Type B pancreatic cell (in vitro differentiated cells): ENCODE data around the gene BPI. TPM values are rescaled to one million over a fixed set of nuclear protein-coding genes. Genes with fewer than 3 reads are reported as not detected.
"Not testable (repeated sequence)": the region's sequence is repeated elsewhere in the genome, so short reads cannot be mapped to it uniquely, and the experiment has no call there.

Source experiments
- DNase-seq: peaks from one replicate; pipeline ENCODE4 v3.0.0; 2021; ENCODE audit warnings: mixed read lengths; ENCODE audit not compliant: unreplicated experiment; ENCODE audit errors: extremely low spot score
- H3K27ac Mint-ChIP-seq: 2 replicates; pipeline ENCODE4 v1.8.0; 2021; ENCODE audit warnings: mild to moderate bottlenecking, mixed read lengths
- H3K27me3 Mint-ChIP-seq: 2 replicates; pipeline ENCODE4 v1.8.0; 2021; ENCODE audit warnings: mixed read lengths
- H3K36me3 Mint-ChIP-seq: 2 replicates; pipeline ENCODE4 v1.8.0; 2021; ENCODE audit warnings: mixed read lengths
- H3K4me1 Mint-ChIP-seq: one replicate; pipeline ENCODE4 v1.8.0; 2021; ENCODE audit warnings: mixed read lengths; ENCODE audit not compliant: unreplicated experiment
- H3K4me3 Mint-ChIP-seq: 2 replicates; pipeline ENCODE4 v1.8.0; 2021; ENCODE audit warnings: mild to moderate bottlenecking, mixed read lengths
- H3K9me3 Mint-ChIP-seq: 2 replicates; pipeline ENCODE4 v1.8.0; 2021; ENCODE audit warnings: mixed read lengths
- CTCF ChIP-seq: fragments of 200-600 bp; sonication (generic); conservative IDR thresholded peaks from 2 replicates; pipeline ENCODE4 v1.5.0; 2021; ENCODE audit warnings: antibody characterized with exemption, mild to moderate bottlenecking
- total RNA-seq: library from RNA; stranded (reverse); gene quantifications from 2 replicates; pipeline ENCODE4 v1.2.1, GENCODE V29; 2021; ENCODE audit warnings: low replicate concordance

The BPI gene
- total RNA-seq, 1 donor from 2014 or later = 0.17 TPM

- no peak for TF ChIP-seq CTCF
- Mint-ChIP-seq H3K4me3 (no peak overlapping the region), H3K9me3 (no peaks in the 10 kb centered on the region), H3K36me3 (no peaks in the 10 kb centered on the region), H3K4me1 (peaks cover 15% of the 10 kb centered on the region), H3K27ac (no peak overlapping the region), H3K27me3 (peaks cover 2% of the 10 kb centered on the region)
- DNase-seq = no peak
Measured at GRCh38 chr20:38277691-38278090, 26.3 kb upstream of the BPI start.

- DNase-seq = no peak
- H3K4me1 Mint-ChIP-seq = peaks cover 15% of the 10 kb centered on the region
- no peaks in the 10 kb centered on the region for H3K36me3 Mint-ChIP-seq
- H3K9me3 Mint-ChIP-seq = no peaks in the 10 kb centered on the region
- peaks cover 2% of the 10 kb centered on the region for H3K27me3 Mint-ChIP-seq
- TF ChIP-seq CTCF = no peak
- peak overlapping the region; percentile 31 for H3K4me3 Mint-ChIP-seq
- H3K27ac Mint-ChIP-seq = no peak overlapping the region
Measured at GRCh38 chr20:38278131-38278530, 25.8 kb upstream of the BPI start.

GRCh38 chr20:38278763-38279162, 25.2 kb upstream of the BPI start:
- no peak overlapping the region for H3K27ac Mint-ChIP-seq
- H3K27me3 Mint-ChIP-seq = peaks cover 2% of the 10 kb centered on the region
- H3K36me3 Mint-ChIP-seq = no peaks in the 10 kb centered on the region
- no peak overlapping the region for H3K4me3 Mint-ChIP-seq
- peaks cover 15% of the 10 kb centered on the region for H3K4me1 Mint-ChIP-seq
- peak; percentile 11 for DNase-seq
- no peaks in the 10 kb centered on the region for H3K9me3 Mint-ChIP-seq
- no peak for TF ChIP-seq CTCF

GRCh38 chr20:38281176-38281915, 22.6 kb upstream of the BPI start:
- H3K9me3 Mint-ChIP-seq, H3K27me3 Mint-ChIP-seq, H3K4me3 Mint-ChIP-seq, H3K36me3 Mint-ChIP-seq, H3K27ac Mint-ChIP-seq: not testable (repeated sequence)
- H3K4me1 Mint-ChIP-seq = peaks cover 18% of the 10 kb centered on the region
- DNase-seq = peak; percentile 34

GRCh38 chr20:38283236-38283635, 20.7 kb upstream of the BPI start:
- Mint-ChIP-seq H3K4me1 (peaks cover 25% of the 10 kb centered on the region), H3K9me3 (no peaks in the 10 kb centered on the region), H3K36me3 (no peaks in the 10 kb centered on the region), H3K27me3 (peaks cover 2% of the 10 kb centered on the region), H3K27ac (no peak overlapping the region), H3K4me3 (no peak overlapping the region)
- peak; percentile 63 for DNase-seq
- no peak for TF ChIP-seq CTCF

GRCh38 chr20:38284066-38284650, 19.8 kb upstream of the BPI start:
- H3K4me3 Mint-ChIP-seq, H3K27ac Mint-ChIP-seq, H3K36me3 Mint-ChIP-seq, H3K27me3 Mint-ChIP-seq, DNase-seq, H3K9me3 Mint-ChIP-seq: not testable (repeated sequence)
- peaks cover 19% of the 10 kb centered on the region for H3K4me1 Mint-ChIP-seq
